ENCODE measurements around the gene WASHC4.

- TF ChIP-seq CTCF (IDR thresholded peaks at IDR 0.05): no peak
- TF ChIP-seq POLR2A (IDR thresholded peaks at IDR 0.05): no peak
Measured at GRCh38 chr12:105171691-105172436, 64.3 kb downstream of the WASHC4 start.

Data from testis (tissue), 2 donors.